COR-L47 (cell line): ENCODE data around the gene PPP1R13B.

Experiments used
- DNase-seq: peaks from one replicate; lab custom pipeline; 2025; lab: John Stamatoyannopoulos, UW

PPP1R13B gene

GRCh38 chr14:103744621-103745395 lies 102.6 kb downstream of the PPP1R13B start:
- no peak for DNase-seq

GRCh38 chr14:103743691-103744090 lies 103.7 kb downstream of the PPP1R13B start:
- no peak for DNase-seq

GRCh38 chr14:103742499-103743255 lies 104.7 kb downstream of the PPP1R13B start:
- no peak for DNase-seq

GRCh38 chr14:103741876-103742275 lies 105.5 kb downstream of the PPP1R13B start:
- DNase-seq, result no peak

- no peak for DNase-seq
These were observed 106.2 kb downstream of the PPP1R13B start for GRCh38 chr14:103740991-103741689.

GRCh38 chr14:103739793-103740501 lies 107.4 kb downstream of the PPP1R13B start:
- no peak for DNase-seq

GRCh38 chr14:103739466-103739792 lies 107.9 kb downstream of the PPP1R13B start:
- DNase-seq, result no peak

- DNase-seq, result no peak
These were observed 108.5 kb downstream of the PPP1R13B start for GRCh38 chr14:103738701-103739451.

- no peak for DNase-seq
These were observed 109.2 kb downstream of the PPP1R13B start for GRCh38 chr14:103738166-103738565.

- no peak for DNase-seq
These were observed 109.8 kb downstream of the PPP1R13B start for GRCh38 chr14:103737432-103738045.

GRCh38 chr14:103736546-103737431 lies 110.6 kb downstream of the PPP1R13B start:
- DNase-seq, result no peak

GRCh38 chr14:103735815-103736545 lies 111.4 kb downstream of the PPP1R13B start:
- DNase-seq, result no peak

- DNase-seq, result no peak
These were observed 111.9 kb downstream of the PPP1R13B start for GRCh38 chr14:103735439-103735814.

- DNase-seq, result no peak
These were observed 112.4 kb downstream of the PPP1R13B start for GRCh38 chr14:103735022-103735421.

GRCh38 chr14:103734081-103734888 lies 113.1 kb downstream of the PPP1R13B start:
- no peak for DNase-seq

GRCh38 chr14:103733651-103734050 lies 113.7 kb downstream of the PPP1R13B start:
- DNase-seq, result no peak

GRCh38 chr14:103732868-103733620 lies 114.3 kb downstream of the PPP1R13B start:
- DNase-seq, result no peak
